ENCODE data around the gene CD302. TPM values are rescaled to one million over a fixed set of nuclear protein-coding genes. Genes with fewer than 3 reads are reported as not detected.
"Not testable (repeated sequence)": the region's sequence is repeated elsewhere in the genome, so short reads cannot be mapped to it uniquely, and the experiment has no call there.

The CD302 gene
- total RNA-seq, 2 experiments from 2014 or later, result 0.43 to 0.74 TPM

DNA sequence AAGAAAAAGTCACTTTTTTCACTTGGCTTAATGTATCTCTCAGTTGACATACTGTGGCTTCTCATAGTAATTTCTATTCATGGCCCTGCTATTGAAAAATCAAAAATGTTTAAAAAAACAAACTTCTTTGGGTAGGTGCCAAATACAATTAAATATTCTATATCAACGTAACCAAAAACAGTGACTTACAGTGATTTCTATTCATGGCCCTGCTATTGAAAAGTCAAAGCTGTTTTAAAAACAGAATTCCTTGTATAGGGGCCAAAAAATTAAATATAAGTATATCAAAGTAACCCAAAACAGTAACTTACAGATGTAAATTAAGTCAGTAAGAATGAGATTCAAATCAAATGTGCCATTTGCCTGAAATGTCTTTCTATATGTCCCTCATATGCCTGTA is 31.4 kb upstream of the CD302 start:
- Mint-ChIP-seq H3K4me3 (no peak overlapping the region), H3K36me3 (ENCODE audit: low read depth) (peaks cover 76% of the 10 kb centered on the region), H3K27me3 (no peaks in the 10 kb centered on the region), H3K9me3 (peaks cover 2% of the 10 kb centered on the region), H3K4me1 (ENCODE audit: low read depth) (peaks cover 8% of the 10 kb centered on the region), H3K27ac (no peak overlapping the region)
- ATAC-seq (no peak), DNase-seq (no peak)
- intact Hi-C loops (cut with micrococcal nuclease), result no loop called here
- TF ChIP-seq, protein P1, sequence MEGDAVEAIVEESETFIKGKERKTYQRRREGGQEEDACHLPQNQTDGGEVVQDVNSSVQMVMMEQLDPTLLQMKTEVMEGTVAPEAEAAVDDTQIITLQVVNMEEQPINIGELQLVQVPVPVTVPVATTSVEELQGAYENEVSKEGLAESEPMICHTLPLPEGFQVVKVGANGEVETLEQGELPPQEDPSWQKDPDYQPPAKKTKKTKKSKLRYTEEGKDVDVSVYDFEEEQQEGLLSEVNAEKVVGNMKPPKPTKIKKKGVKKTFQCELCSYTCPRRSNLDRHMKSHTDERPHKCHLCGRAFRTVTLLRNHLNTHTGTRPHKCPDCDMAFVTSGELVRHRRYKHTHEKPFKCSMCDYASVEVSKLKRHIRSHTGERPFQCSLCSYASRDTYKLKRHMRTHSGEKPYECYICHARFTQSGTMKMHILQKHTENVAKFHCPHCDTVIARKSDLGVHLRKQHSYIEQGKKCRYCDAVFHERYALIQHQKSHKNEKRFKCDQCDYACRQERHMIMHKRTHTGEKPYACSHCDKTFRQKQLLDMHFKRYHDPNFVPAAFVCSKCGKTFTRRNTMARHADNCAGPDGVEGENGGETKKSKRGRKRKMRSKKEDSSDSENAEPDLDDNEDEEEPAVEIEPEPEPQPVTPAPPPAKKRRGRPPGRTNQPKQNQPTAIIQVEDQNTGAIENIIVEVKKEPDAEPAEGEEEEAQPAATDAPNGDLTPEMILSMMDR (IDR thresholded peaks at IDR 0.05), result no peak
- POLR2A ChIA-PET, result no interaction called here
- CTCF ChIA-PET, result no interaction called here

DNA sequence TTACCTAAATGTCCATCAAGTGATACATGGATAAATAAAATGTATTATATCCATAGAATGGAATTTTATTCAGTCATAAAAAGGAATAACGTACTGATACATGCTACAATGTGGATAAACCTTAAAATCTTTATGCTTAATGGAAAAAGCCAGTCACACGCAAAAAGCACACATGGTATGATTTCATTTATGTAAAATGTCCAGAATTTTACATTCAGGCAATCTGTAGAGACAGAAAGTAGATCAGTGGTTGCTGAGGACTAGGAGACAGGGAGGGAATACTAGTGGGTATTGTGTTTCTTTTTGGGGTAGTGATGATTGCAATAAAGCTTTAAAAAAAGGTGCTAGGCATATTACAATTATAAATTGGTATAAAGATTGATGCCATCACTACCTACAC is 30.7 kb upstream of the CD302 start:
- peaks cover 8% of the 10 kb centered on the region for H3K4me1 Mint-ChIP-seq (ENCODE audit: low read depth)
- DNase-seq, result no peak
- H3K4me3 Mint-ChIP-seq, result no peak overlapping the region
- TF ChIP-seq, protein P1 (IDR thresholded peaks at IDR 0.05), result no peak
- intact Hi-C loops (cut with micrococcal nuclease), result no loop called here
- no peak overlapping the region for H3K27ac Mint-ChIP-seq
- no peak for ATAC-seq
- H3K9me3 Mint-ChIP-seq, result peaks cover 2% of the 10 kb centered on the region
- POLR2A ChIA-PET, result no interaction called here
- H3K27me3 Mint-ChIP-seq, result no peaks in the 10 kb centered on the region
- CTCF ChIA-PET, result no interaction called here
- peaks cover 79% of the 10 kb centered on the region for H3K36me3 Mint-ChIP-seq (ENCODE audit: low read depth)

DNA sequence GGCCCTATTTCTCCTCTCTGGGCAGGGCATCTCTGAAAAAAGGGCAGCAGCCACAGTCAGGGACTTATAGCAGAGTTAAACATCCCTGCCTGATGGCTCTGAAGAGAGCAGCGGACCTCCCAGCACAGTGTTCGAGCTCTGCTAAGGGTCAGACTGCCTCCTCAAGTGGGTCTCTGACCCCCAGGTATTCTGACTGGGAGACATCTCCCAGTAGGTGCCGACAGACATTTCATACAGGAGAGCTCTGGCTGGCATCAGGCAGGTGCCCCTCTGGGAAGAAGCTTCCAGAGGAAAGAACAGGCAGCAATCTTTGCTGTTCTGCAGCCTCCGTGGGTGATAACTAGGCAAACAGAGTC is 24.4 kb upstream of the CD302 start:
- H3K27me3 Mint-ChIP-seq; intact Hi-C loops (cut with micrococcal nuclease); CTCF ChIA-PET; DNase-seq; H3K4me3 Mint-ChIP-seq; POLR2A ChIA-PET; H3K9me3 Mint-ChIP-seq; ATAC-seq; H3K4me1 Mint-ChIP-seq (ENCODE audit: low read depth); H3K27ac Mint-ChIP-seq: not testable (repeated sequence)
- H3K36me3 Mint-ChIP-seq (ENCODE audit: low read depth), result peaks cover 74% of the 10 kb centered on the region

DNA sequence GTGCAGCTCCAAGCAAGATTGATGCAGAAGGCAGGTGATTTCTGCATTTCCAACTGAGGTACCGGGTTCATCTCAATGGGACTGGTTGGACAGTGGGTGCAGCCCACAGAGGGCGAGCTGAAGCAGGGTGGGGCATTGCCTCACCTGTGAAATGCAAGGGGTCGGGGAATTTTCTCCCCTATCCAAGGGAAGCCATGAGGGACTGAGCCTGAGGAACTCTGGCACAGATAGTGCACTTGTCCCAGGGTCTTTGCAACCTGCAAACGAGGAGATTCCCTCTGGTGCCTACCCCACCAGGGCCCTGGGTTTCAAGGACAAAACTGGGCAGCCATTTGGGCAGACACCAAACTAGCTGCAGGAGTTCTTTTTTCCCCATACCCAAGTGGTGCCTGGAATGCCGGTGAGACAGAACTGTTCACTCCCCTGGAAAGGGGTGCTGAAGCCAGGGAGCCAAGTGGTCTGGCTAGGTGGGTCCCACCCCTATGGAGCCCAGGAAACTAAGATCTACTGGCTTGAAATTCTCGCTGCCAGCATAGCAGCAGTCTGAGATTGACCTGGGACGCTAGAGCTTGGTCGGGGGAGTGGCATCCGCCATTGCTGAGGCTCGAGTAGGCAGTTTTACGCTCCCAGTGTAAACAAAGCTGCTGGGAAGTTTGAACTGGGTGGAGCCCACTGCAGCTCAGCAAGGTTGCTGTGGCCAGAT is 23.9 kb upstream of the CD302 start:
- intact Hi-C loops (cut with micrococcal nuclease); H3K4me1 Mint-ChIP-seq (ENCODE audit: low read depth); CTCF ChIA-PET; H3K27me3 Mint-ChIP-seq; H3K9me3 Mint-ChIP-seq; ATAC-seq; DNase-seq; H3K4me3 Mint-ChIP-seq; POLR2A ChIA-PET; H3K27ac Mint-ChIP-seq: not testable (repeated sequence)
- peaks cover 69% of the 10 kb centered on the region for H3K36me3 Mint-ChIP-seq (ENCODE audit: low read depth)

DNA sequence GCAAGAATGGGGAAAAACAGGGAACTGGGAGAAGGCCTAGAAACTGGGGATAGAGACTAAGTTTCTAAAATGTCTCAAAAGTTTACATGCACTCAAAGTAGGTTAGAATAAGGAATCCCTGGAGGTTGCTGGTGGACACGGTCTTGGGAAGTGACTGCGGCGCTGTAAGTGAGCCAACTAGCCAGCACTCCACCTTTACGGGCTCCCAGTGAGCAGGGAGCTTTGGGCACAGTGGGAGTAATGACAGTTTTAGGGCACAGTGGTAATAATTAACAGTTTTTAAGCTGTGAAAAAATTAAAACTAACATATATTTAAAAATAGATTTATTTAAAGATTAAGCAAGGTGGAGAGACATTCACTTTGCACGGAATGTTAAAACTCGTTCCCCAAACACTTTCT is 20.9 kb upstream of the CD302 start:
- ATAC-seq (no peak), DNase-seq (no peak)
- no peak overlapping the region for H3K27ac Mint-ChIP-seq
- H3K9me3 Mint-ChIP-seq, result no peaks in the 10 kb centered on the region
- no peaks in the 10 kb centered on the region for H3K27me3 Mint-ChIP-seq
- CTCF ChIA-PET, result no interaction called here
- TF ChIP-seq, protein P1 (IDR thresholded peaks at IDR 0.05), result no peak
- intact Hi-C loops (cut with micrococcal nuclease), result no loop called here
- POLR2A ChIA-PET, result interaction anchor here (0.7 kb wide), 1 partner anchor 42 kb away, joined by 4 read pairs; no protein-coding TSS in a partner anchor
- H3K4me3 Mint-ChIP-seq, result no peak overlapping the region
- no peaks in the 10 kb centered on the region for H3K4me1 Mint-ChIP-seq (ENCODE audit: low read depth)
- peaks cover 56% of the 10 kb centered on the region for H3K36me3 Mint-ChIP-seq (ENCODE audit: low read depth)

DNA sequence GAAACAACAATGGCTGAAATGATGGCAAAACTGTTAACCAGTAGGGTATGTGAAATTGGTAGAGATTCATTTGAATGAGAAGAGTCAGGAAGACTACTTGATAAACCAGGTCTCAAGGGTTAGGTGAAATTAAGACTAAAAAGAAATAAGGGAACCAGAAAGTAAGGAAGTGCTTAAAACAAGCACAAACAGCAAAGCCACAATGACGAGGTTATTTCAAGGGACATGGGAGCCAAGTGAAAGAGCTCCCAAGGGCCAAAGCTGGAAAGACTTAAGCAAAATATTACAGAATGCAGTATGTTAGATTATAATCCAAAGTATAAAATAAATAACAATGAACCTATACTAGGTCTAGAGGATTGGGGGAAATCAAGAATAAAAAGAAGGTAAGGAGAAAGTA is 19.3 kb upstream of the CD302 start:
- TF ChIP-seq, protein P1 (IDR thresholded peaks at IDR 0.05), result no peak
- no peak for ATAC-seq
- Mint-ChIP-seq H3K27ac (no peak overlapping the region), H3K9me3 (no peaks in the 10 kb centered on the region), H3K27me3 (no peaks in the 10 kb centered on the region), H3K4me3 (no peak overlapping the region), H3K36me3 (ENCODE audit: low read depth) (peaks cover 54% of the 10 kb centered on the region), H3K4me1 (ENCODE audit: low read depth) (no peaks in the 10 kb centered on the region)
- DNase-seq, result no peak
- ChIA-PET POLR2A (no interaction called here), CTCF (no interaction called here)
- intact Hi-C loops (cut with micrococcal nuclease), result no loop called here
